Camera-type eye (tissue), 1 donor: ENCODE data around the gene ENO1. TPM values are rescaled to one million over a fixed set of nuclear protein-coding genes. Genes with fewer than 3 reads are reported as not detected.

Experiments used
- total RNA-seq: library from RNA; depleted of rRNA; stranded (reverse); fragments of >200 nt; gene quantifications from one replicate; pipeline ENCODE4 v1.2.3, GENCODE V29; 2014

ENO1 gene
- total RNA-seq = 713 TPM

GRCh38 chr1:8878448-8878697, at the start of gene ENO1:
Gene ENO1, minus strand, starts transcription at chr1:8878686. Its CDS starts 3,778 bp downstream, at chr1:8874908.

GRCh38 chr1:8817412-8818324, 60.8 kb downstream of the ENO1 start, which contains the start of gene RERE:
Gene RERE, minus strand, starts transcription at chr1:8817640.

Other genes starting within 250 kb of the ENO1 start
- 158 TPM for gene RERE, start 61.0 kb downstream of the ENO1 start, total RNA-seq
- gene CA6, start 67.2 kb upstream of the ENO1 start, total RNA-seq = not detected
- not detected for gene SLC2A7, start 147.7 kb upstream of the ENO1 start, total RNA-seq
- 3.4 TPM for gene SLC2A5, start 190.9 kb upstream of the ENO1 start, total RNA-seq